ENCODE measurements around the gene CCL16. TPM values are rescaled to one million over a fixed set of nuclear protein-coding genes. Genes with fewer than 3 reads are reported as not detected.

The CCL16 gene
- polyA plus RNA-seq, 1 donor from 2014 or later, result not detected

DNA sequence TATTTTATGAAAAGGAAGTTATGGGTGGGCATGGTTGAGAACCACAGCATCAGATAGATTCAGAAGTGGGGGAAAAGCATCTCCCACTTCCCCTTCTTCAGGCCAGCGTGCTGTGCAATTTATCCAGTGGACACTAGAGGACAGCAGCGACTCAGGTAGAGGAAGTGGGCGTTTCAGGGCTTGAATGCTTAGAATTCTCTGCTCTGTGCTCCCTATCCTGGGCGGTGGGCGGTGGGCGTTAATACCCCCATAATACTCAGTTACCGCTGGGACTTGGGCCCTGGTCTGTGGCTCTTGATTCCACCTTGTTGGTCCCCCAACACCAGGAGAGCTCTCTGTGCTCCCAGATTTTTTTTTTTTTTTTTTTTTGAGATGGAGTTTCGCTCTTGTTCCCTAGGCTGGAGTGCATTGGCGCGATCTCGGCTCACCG, 34.1 kb downstream of the CCL16 start:
- TF ChIP-seq SMC3 (conservative IDR thresholded peaks at IDR 0.05; ENCODE audit: poor library complexity) (peak; percentile 67), TAF1 (IDR thresholded peaks at IDR 0.05; ENCODE audit: low read depth) (no peak), CTCF (IDR thresholded peaks at IDR 0.05; ENCODE audit: poor library complexity, severe bottlenecking) (peak; percentile 73), EP300 (conservative IDR thresholded peaks at IDR 0.05; ENCODE audit: poor library complexity, severe bottlenecking) (no peak), RAD21 (conservative IDR thresholded peaks at IDR 0.05) (peak; percentile 73)
- H4K20me1 ChIP-seq (ENCODE audit: insufficient read depth), result no peaks in the 10 kb centered on the region
- no peak overlapping the region for H2AFZ ChIP-seq (ENCODE audit: low read depth, low read length)
- H3F3A ChIP-seq (ENCODE audit: insufficient read depth, low read length, poor library complexity, severe bottlenecking), result no peaks in the 10 kb centered on the region
- H3K9me3 ChIP-seq (ENCODE audit: low read length), result no peaks in the 10 kb centered on the region
- no peak overlapping the region for H3K27ac ChIP-seq (ENCODE audit: low read length)
- H3K9me2 ChIP-seq (ENCODE audit: insufficient read depth, low read length), result no peaks in the 10 kb centered on the region
- H3K4me2 ChIP-seq (ENCODE audit: low read length), result no peak overlapping the region
- no peaks in the 10 kb centered on the region for H3K27me3 ChIP-seq (ENCODE audit: insufficient read depth, low read depth, low read length)
- no peaks in the 10 kb centered on the region for H3K79me2 ChIP-seq (replicated peaks; ENCODE audit: insufficient read depth, low read length)
- no peak overlapping the region for H3K9ac ChIP-seq (ENCODE audit: low read length)
- H3K36me3 ChIP-seq (ENCODE audit: insufficient read depth, low read length), result no peaks in the 10 kb centered on the region
- no peak overlapping the region for H3K4me3 ChIP-seq (ENCODE audit: low read length)

GRCh38 chr17:35944151-35944550, 37.1 kb downstream of the CCL16 start:
- Histone ChIP-seq H3K27ac (ENCODE audit: low read length) (no peak overlapping the region), H3K27me3 (ENCODE audit: insufficient read depth, low read depth, low read length) (no peaks in the 10 kb centered on the region), H3K9me3 (ENCODE audit: low read length) (no peaks in the 10 kb centered on the region), H3K4me3 (ENCODE audit: low read length) (no peak overlapping the region), H3K9ac (ENCODE audit: low read length) (no peak overlapping the region), H3K79me2 (replicated peaks; ENCODE audit: insufficient read depth, low read length) (no peaks in the 10 kb centered on the region), H3F3A (ENCODE audit: insufficient read depth, low read length, poor library complexity, severe bottlenecking) (no peaks in the 10 kb centered on the region), H4K20me1 (ENCODE audit: insufficient read depth) (no peaks in the 10 kb centered on the region), H3K36me3 (ENCODE audit: insufficient read depth, low read length) (no peaks in the 10 kb centered on the region), H2AFZ (ENCODE audit: low read depth, low read length) (no peak overlapping the region), H3K4me2 (ENCODE audit: low read length) (no peak overlapping the region), H3K9me2 (ENCODE audit: insufficient read depth, low read length) (no peaks in the 10 kb centered on the region)
- no peak for TF ChIP-seq TAF1 (IDR thresholded peaks at IDR 0.05; ENCODE audit: low read depth)
- TF ChIP-seq EZH2 (IDR thresholded peaks at IDR 0.05; ENCODE audit: borderline replicate concordance, insufficient read depth, low read length, poor library complexity, severe bottlenecking), result no peak
- TF ChIP-seq REST (IDR thresholded peaks at IDR 0.05; ENCODE audit: borderline replicate concordance), result no peak
- TF ChIP-seq POLR2AphosphoS5 (IDR thresholded peaks at IDR 0.05), result no peak
- TF ChIP-seq MXI1 (conservative IDR thresholded peaks at IDR 0.05; ENCODE audit: poor library complexity, severe bottlenecking), result no peak
- no peak for TF ChIP-seq CTCF (IDR thresholded peaks at IDR 0.05; ENCODE audit: poor library complexity, severe bottlenecking)
- no peak for TF ChIP-seq RAD21 (conservative IDR thresholded peaks at IDR 0.05)
- TF ChIP-seq EP300 (conservative IDR thresholded peaks at IDR 0.05; ENCODE audit: poor library complexity, severe bottlenecking), result no peak
- no peak for TF ChIP-seq SMC3 (conservative IDR thresholded peaks at IDR 0.05; ENCODE audit: poor library complexity)
